DMS 273 (cell line): Measurements from ENCODE around the gene NXPH1.
"Not testable (repeated sequence)": the region's sequence is repeated elsewhere in the genome, so short reads cannot be mapped to it uniquely, and the experiment has no call there.

ENCODE experiments used
- DNase-seq: peaks from one replicate; lab custom pipeline; 2025; ENCODE audit not compliant: unreplicated experiment; lab: John Stamatoyannopoulos, UW

NXPH1 gene

DNA sequence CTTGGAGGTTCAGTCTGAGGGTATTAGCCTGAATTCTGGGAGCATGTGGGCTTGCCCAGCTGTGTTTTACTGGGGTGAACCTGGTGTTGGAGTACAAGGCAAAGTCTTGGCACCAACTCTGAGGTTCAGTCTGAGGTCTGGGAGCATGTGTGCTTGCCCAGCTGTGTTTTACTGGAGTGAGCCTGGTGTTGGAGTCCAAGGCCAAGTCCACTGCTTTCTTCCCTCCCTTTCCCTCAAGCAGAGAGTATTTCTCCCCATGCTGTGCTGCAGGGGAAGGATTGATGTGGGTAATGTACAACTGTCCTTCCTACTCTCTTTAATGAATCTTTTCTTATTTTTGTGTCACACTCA lies 236.1 kb downstream of the NXPH1 start:
- no peak for DNase-seq

DNA sequence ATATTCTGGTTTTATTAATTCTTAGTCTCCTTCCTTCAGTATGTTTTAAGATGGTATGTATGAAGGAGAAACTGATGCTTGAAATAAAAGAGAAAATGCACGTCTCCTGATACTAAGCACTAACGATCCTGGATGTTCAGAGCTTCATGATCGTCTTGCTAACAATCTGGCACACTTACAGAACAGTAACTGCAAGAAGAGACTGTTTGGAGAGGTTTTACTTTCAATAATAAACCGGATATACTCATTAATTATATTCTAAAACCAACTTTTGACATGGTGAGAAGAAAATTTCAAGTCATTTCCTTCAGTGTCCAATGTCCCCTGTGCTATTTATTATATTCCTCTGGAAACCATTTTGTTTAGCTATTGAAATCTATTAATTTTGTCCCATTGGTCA lies 251.0 kb downstream of the NXPH1 start:
- no peak for DNase-seq

- no peak for DNase-seq
These were observed 266.6 kb downstream of the NXPH1 start for GRCh38 chr7:8699875-8700624.

DNA sequence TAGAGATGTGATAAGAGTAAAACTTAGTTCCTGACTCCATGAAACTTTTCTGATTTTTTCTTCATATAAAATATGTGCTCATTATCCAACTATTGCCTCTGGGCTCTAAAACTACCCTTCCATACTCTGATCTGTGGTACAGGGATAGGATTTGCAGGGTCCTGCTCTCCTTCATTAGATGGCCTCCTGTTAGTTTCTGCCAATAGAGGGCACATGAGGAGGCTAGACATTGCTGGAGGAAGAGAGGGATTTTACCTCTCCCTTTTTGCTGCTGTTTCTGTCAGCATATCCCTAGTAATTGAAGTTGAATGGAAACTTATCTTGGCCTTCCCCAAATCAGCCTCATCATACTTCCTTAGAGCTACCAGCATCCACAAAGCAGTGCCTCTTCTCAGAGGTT lies 269.4 kb downstream of the NXPH1 start:
- no peak for DNase-seq

- no peak for DNase-seq
These were observed 276.7 kb downstream of the NXPH1 start for GRCh38 chr7:8710124-8710523.

- DNase-seq: peak; percentile 8
These were observed 281.4 kb downstream of the NXPH1 start for GRCh38 chr7:8714791-8715190.

- peak; percentile 19 for DNase-seq
These were observed 285.7 kb downstream of the NXPH1 start for GRCh38 chr7:8719102-8719501.

DNA sequence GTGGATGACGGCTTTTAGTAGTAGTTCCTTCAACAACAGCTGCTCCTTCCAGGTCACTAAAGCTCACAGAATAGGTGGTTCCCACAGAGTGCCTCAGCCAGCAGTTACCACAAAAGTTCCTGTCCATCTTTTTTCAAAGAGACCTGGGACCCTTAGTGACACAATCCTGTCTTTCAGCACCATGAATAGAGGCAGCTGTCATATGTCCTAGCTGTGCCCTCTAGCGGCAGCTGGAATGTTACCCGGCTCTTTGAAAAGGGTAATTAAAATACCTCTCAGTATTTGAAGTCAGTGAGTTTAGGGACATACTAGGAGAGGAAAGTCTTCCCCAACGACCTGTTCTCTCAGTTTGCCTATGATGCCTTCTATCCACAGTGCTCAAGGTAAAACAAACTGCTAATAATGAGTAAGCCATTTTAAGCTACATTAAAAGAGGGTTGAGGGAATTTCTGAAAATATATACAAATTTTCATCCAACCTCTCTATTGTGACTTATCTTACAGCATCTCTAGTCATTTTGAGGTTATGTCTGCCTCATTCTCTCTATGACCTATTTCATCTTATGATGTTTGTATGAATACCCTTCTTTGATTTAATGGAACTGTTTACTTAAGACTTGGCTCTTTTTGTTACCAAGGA lies 290.8 kb downstream of the NXPH1 start:
- peak; percentile 88 for DNase-seq

DNA sequence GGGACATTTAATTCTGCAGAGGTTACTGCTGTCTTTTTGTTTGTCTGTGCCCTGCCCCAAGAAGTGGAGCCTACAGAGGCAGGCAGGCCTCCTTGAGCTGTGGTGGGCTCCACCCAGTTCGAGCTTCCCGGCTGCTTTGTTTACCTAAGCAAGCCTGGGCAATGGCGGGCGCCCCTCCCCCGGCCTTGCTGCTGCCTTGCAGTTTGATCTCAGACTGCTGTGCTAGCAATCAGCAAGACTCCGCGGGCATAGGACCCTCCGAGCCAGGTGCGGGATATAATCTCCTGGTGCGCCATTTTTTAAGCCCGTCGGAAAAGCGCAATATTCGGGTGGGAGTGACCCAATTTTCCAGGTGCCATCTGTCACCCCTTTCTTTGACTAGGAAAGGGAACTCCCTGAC lies 298.3 kb downstream of the NXPH1 start:
- not testable (repeated sequence) for DNase-seq

GRCh38 chr7:8739837-8740236 lies 306.4 kb downstream of the NXPH1 start:
- no peak for DNase-seq

DNA sequence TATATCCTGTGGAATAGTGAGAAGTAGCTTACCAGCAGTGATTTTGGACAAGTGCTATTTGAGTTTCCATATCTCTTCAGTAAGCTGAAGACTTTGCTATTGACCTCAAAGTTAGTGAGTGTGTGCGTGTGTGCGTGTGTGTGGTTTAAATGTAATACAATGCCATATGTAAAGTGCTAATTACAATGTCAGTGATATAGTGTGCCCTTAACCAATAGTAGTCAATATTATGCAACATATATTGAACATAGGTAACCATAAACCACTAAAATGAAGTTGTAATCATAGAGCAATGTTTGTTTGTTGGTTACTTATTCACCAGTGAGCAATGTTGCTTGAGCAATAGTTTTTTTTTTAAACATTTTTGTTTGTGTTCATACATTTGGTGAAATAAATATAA lies 309.4 kb downstream of the NXPH1 start:
- DNase-seq: no peak

DNA sequence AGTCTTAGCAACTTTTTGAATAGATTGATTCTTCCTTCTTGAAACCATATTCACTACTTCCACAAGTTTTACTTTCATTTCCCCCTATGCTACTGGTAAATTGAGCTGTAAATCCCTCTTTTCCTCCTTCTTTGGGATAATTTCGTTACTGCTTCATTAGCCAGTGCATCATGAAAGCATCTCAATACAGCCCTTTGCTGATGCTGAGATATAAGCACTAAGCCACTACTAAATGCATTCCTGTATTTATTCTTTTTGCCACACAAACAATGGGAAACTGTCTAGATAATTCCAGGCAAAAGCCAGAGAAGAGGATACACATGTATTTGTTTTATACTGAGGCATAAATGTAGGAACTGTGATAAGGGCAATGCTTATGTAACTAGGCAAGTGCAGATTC lies 313.9 kb downstream of the NXPH1 start:
- no peak for DNase-seq

DNA sequence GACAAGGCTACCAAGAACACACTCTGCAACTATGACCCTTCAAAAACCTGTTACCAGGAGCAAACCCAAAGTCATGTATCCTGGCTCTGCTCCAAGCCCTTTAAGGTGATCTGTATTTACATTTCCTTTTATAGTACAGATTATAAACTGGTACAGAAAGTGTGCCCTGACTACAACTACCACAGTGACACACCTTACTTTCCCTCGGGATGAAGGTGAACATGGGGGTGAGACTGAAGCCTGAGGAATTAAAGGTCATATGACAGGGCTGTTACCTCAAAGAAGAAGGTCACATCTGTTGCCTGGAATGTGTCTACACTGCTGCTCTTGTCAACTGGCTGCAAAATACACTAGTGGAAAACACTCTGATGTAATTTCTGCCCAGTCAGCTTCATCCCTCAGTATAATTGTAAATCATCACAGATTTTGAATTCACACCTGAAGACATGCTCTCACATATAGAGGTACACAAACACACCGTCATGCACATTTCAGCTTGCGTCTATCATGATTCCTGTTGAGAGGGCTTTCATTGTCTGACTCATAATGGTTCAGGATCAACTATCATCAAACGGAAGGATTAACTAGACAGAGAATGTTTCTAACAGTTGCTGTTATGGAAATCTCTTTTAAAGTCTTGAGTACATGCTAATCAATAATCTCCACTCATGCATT lies 318.3 kb downstream of the NXPH1 start:
- DNase-seq: no peak

DNA sequence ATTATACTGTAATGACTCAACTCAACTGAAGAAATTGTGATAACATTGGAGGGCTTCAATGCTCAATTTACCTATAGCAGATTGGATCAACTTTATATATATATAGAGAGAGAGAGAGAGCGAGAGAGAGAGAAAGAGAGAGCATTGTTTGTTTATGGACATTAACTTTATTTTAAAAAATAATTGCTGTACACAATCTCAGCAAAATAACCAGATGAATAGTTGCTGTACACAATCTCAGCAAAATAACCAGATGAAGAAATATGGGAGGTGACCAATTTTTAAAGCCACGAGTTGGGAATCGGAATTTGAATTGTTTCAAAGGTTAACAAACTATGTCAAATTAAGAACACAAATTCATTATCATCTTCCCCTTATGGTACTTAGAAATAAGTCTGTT lies 319.9 kb downstream of the NXPH1 start:
- no peak for DNase-seq

GRCh38 chr7:8761731-8762130 lies 328.3 kb downstream of the NXPH1 start:
- no peak for DNase-seq

DNA sequence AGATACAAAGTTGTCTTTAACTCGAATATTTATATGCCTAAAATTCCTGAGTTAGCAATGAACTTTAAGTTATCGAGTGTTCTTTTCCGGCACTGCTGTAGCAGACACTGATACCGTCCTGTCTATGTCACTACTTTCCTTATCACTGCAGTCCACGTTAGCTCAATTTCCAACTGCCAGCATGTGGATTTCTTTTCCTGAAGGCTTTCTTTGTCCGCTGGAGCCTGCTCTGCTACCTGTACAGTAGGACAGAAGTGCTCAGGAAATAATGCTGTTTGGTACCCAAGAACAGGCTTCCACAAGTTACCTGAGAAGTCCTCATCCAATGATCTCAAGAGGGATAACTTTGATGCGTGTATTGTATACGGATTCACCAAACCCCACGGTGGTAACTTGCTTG lies 329.4 kb downstream of the NXPH1 start:
- DNase-seq: no peak

DNA sequence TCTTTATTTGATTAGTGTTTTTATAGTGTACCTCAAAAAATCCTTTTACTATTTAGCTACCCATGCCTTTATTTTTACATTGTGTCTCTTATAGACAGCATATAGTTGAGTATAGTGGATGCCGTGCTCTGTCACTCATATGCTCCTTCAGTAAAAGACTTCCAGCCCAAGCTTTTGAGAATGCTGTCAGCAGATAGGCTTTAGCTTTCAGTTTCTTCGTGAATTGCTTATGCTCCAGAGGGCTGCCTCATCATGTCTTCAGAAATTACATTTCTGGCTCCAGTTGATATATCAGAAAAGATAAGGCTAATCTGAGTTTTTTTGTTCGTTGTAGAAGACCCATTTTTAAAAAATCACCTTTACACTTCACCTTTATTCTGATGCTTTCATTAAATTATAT lies 332.0 kb downstream of the NXPH1 start:
- DNase-seq: no peak

DNA sequence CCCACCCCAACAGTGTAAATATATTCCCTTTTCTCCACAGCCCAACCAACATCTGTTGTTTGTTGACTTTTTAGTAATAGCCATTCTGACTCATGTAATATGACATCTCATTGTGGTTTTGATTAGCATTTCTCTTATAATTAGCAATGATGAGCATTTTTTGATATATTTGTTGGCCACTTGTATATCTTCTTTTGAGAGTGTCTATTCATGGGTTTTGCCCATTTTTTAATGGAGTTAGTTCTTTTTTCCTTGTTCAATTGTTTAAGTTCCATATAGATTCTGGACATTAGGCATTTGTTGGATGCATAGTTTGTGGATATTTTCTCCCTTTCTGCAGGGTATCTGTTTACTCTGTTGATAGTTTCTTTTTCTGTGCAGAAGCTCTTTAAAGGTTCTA lies 340.1 kb downstream of the NXPH1 start:
- peak; percentile 56 for DNase-seq

- no peak for DNase-seq
These were observed 345.1 kb downstream of the NXPH1 start for GRCh38 chr7:8778459-8778858.

DNA sequence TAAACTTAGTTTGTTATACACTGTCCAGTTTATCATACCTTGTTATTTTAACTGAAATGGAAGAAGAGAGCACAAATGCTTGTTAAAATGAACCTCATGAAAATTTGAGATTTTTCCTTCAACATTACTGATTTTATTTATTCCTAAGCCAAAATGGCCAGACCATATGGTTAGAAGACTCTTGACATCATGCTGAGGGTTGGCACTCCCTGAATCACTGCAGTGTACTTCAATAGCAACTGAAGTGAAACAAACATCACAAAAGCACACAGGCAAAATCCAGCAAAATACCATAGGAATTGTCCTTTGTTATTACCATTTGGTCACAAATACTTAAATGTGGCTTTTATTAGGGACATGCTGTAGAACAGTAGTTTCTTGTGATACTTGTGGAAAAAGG lies 347.8 kb downstream of the NXPH1 start:
- DNase-seq: no peak

DNA sequence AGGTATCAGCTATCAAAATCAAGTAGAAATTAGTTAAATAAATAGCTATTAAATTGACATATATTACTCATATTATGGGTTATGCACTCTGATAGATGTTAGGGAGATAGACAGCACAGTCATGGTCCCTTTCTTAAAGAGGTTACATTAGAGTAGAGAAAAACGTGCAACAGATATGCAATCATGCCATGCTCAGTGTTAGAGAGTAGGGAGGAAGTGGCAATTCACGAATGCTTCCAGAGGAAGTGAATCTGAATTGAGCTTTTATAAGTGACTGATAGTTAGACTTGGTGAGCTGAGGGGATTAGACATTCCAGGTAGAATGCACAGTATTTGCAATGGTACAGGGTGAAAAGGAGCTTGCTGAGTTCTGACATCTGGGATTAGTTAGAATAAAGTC lies 349.8 kb downstream of the NXPH1 start:
- DNase-seq: no peak

GRCh38 chr7:8785081-8785480 lies 351.7 kb downstream of the NXPH1 start:
- peak; percentile 6 for DNase-seq
